Gastrocnemius medialis (tissue), 4 donors: ENCODE measurements around the gene MAD1L1. TPM values are rescaled to one million over a fixed set of nuclear protein-coding genes. Genes with fewer than 3 reads are reported as not detected.

Experiments
- ATAC-seq, 2 donors: fragments of 150-250 bp; one replicate each; pipeline ENCODE4 v1.9.1; 2016
- DNase-seq, 2 donors: peaks; one replicate each; pipeline ENCODE4 v3.0.0-alpha.2; 2019
- H3K27ac ChIP-seq, 4 donors: fragments of 200-600 bp; sonication (generic); 1 replicate in 1 of 4; 2 replicates in 3 of 4; pipeline ENCODE4 v1.5.1; 2016 to 2018; ENCODE audit warnings: mild to moderate bottlenecking in 2 of 4, moderate library complexity in 1 of 4
- H3K27me3 ChIP-seq, 3 donors: fragments of 200-600 bp; sonication (generic) in 2 of 3; 1 replicate in 1 of 3; 2 replicates in 2 of 3; pipeline versions ENCODE4 v1.5.1 to v1.6.0; 2016 to 2019; ENCODE audit warnings: mild to moderate bottlenecking in 1 of 3, moderate library complexity in 1 of 3
- H3K36me3 ChIP-seq, 2 donors: fragments of 200-600 bp; sonication (generic) in 1 of 2; one replicate each; pipeline ENCODE4 v1.5.1; 2017 to 2018
- H3K4me1 ChIP-seq, 2 donors: fragments of 200-600 bp; sonication (generic) in 1 of 2; one replicate each; pipeline ENCODE4 v1.5.1; 2016 to 2017; ENCODE audit warnings: mild to moderate bottlenecking in 2 of 2
- H3K4me3 ChIP-seq, 4 donors: fragments of 200-600 bp; sonication (generic) in 3 of 4; 1 replicate in 1 of 4; 2 replicates in 3 of 4; pipeline ENCODE4 v1.5.1; 2016 to 2019; ENCODE audit warnings: mild to moderate bottlenecking in 2 of 4
- H3K9me3 ChIP-seq, 3 donors: fragments of 200-600 bp; sonication (generic) in 2 of 3; 1 replicate in 1 of 3; 2 replicates in 2 of 3; pipeline ENCODE4 v1.5.1; 2016 to 2019
- CTCF ChIP-seq, 5 experiments: fragments of 450-650 bp in 3 of 5; fragments of 200-600 bp in 2 of 5; sonication (generic) in 2 of 5; IDR thresholded peaks in 4 of 5; conservative IDR thresholded peaks in 1 of 5; 1 replicate in 4 of 5; 2 replicates in 1 of 5; pipeline ENCODE4 v1.5.1; 2016 to 2019; ENCODE audit warnings: antibody characterized with exemption in 5 of 5, mild to moderate bottlenecking in 3 of 5, moderate library complexity in 3 of 5
- POLR2A ChIP-seq, 2 donors: fragments of 450-650 bp; IDR thresholded peaks; one replicate each; pipeline ENCODE4 v1.6.1; 2017; ENCODE audit warnings: antibody characterized with exemption in 2 of 2, mild to moderate bottlenecking in 2 of 2, moderate library complexity in 2 of 2
- in situ Hi-C, 4 donors: fragments of 200-750 bp; cut with MboI; loops; one replicate each; pipeline versions ENCODE4 v1.15.0 to v1.8.0; 2017; ENCODE audit warnings: low sequenced_read_pairs in 4 of 4
- intact Hi-C: fragments of 100-400 bp; cut with DNase I; formaldehyde crosslinking; loops from one replicate; pipeline ENCODE4 v1.15.1; 2023; ENCODE audit warnings: low total_unique reads
- total RNA-seq, 4 donors: library from RNA; depleted of rRNA; stranded (reverse); fragments of >200 nt; gene quantifications; one replicate each; pipeline versions ENCODE4 v1.1.0 to v1.2.3, GENCODE V29; 2016

MAD1L1 gene
- total RNA-seq, 4 donors from 2014 or later: 19.7 to 32.4 (median 22.7) TPM

GRCh38 chr7:2175514-2175913 lies 57.2 kb downstream of the MAD1L1 start:
- H3K9me3 ChIP-seq: no peaks in the 10 kb centered on the region
- intact Hi-C loops (loop anchor here (1.0 to 2.0 kb wide), 2 partner anchors 17 to 18 kb away; no protein-coding TSS in a partner anchor), in situ Hi-C loops (no loop called here)
- DNase-seq (peak in 1 of 2 donors; percentile 39), ATAC-seq (peak in 1 of 2 donors; percentile 61)
- no peaks in the 10 kb centered on the region for H3K27me3 ChIP-seq
- no peak for TF ChIP-seq POLR2A (IDR thresholded peaks at IDR 0.05)
- TF ChIP-seq CTCF (IDR thresholded peaks at IDR 0.05 in 4 of 5, conservative IDR thresholded peaks at IDR 0.05 in 1 of 5): no peak
- H3K27ac ChIP-seq: peak overlapping the region in 3 of 4 donors; percentile 20 to 71 (median 69)
- H3K4me3 ChIP-seq: no peak overlapping the region
- no peaks in the 10 kb centered on the region for H3K36me3 ChIP-seq
- peaks cover 27 to 47% of the 10 kb centered on the region in 2 donors for H3K4me1 ChIP-seq

- Histone ChIP-seq H3K4me3 (no peak overlapping the region), H3K27me3 (no peaks in the 10 kb centered on the region), H3K27ac (peak overlapping the region; percentile 40 to 71 (median 66)), H3K4me1 (peaks cover 27 to 47% of the 10 kb centered on the region in 2 donors), H3K9me3 (no peaks in the 10 kb centered on the region), H3K36me3 (no peaks in the 10 kb centered on the region)
- peak; percentile 35 to 61 for DNase-seq
- no peak for TF ChIP-seq CTCF (IDR thresholded peaks at IDR 0.05 in 4 of 5, conservative IDR thresholded peaks at IDR 0.05 in 1 of 5)
- no peak for TF ChIP-seq POLR2A (IDR thresholded peaks at IDR 0.05)
- intact Hi-C loops: loop anchor here (1.0 to 2.0 kb wide), 2 partner anchors 18 kb away; no protein-coding TSS in a partner anchor
- ATAC-seq: peak; percentile 94 to 96
- in situ Hi-C loops: no loop called here
Observed at GRCh38 chr7:2175091-2175490, 57.7 kb downstream of the MAD1L1 start.

- DNase-seq (no peak), ATAC-seq (no peak)
- no peaks in the 10 kb centered on the region for H3K9me3 ChIP-seq
- TF ChIP-seq CTCF (IDR thresholded peaks at IDR 0.05 in 4 of 5, conservative IDR thresholded peaks at IDR 0.05 in 1 of 5) (no peak), POLR2A (IDR thresholded peaks at IDR 0.05) (no peak)
- H3K27me3 ChIP-seq: no peaks in the 10 kb centered on the region
- in situ Hi-C loops: no loop called here
- no peak overlapping the region for H3K27ac ChIP-seq
- H3K36me3 ChIP-seq: no peaks in the 10 kb centered on the region
- intact Hi-C loops: no loop called here
- no peak overlapping the region for H3K4me3 ChIP-seq
- H3K4me1 ChIP-seq: peaks cover 27 to 47% of the 10 kb centered on the region in 2 donors
Observed at GRCh38 chr7:2173189-2173827, 59.4 kb downstream of the MAD1L1 start.

- TF ChIP-seq CTCF (IDR thresholded peaks at IDR 0.05 in 4 of 5, conservative IDR thresholded peaks at IDR 0.05 in 1 of 5): no peak
- TF ChIP-seq POLR2A (IDR thresholded peaks at IDR 0.05): no peak
- in situ Hi-C loops (no loop called here), intact Hi-C loops (no loop called here)
- Histone ChIP-seq H3K4me1 (peaks cover 27 to 47% of the 10 kb centered on the region in 2 donors), H3K4me3 (no peak overlapping the region), H3K27me3 (no peaks in the 10 kb centered on the region), H3K9me3 (no peaks in the 10 kb centered on the region), H3K36me3 (peaks cover 0 to 4% of the 10 kb centered on the region in 2 donors), H3K27ac (no peak overlapping the region)
- DNase-seq (no peak), ATAC-seq (no peak)
Observed at GRCh38 chr7:2172311-2173188, 60.2 kb downstream of the MAD1L1 start.
